HG03064 (cell line): Measurements from ENCODE around the gene TUT1.
"Not testable (repeated sequence)": the region's sequence is repeated elsewhere in the genome, so short reads cannot be mapped to it uniquely, and the experiment has no call there.

ENCODE experiments used
- ATAC-seq: cut with Tn5 transposase; IDR thresholded peaks from one replicate; pipeline ENCODE4 v1.9.1; 2021; ENCODE audit warnings: low read depth; ENCODE audit not compliant: unreplicated experiment

The TUT1 gene

GRCh38 chr11:62604460-62605120 is 13.3 kb upstream of the TUT1 start:
- no peak for ATAC-seq

DNA sequence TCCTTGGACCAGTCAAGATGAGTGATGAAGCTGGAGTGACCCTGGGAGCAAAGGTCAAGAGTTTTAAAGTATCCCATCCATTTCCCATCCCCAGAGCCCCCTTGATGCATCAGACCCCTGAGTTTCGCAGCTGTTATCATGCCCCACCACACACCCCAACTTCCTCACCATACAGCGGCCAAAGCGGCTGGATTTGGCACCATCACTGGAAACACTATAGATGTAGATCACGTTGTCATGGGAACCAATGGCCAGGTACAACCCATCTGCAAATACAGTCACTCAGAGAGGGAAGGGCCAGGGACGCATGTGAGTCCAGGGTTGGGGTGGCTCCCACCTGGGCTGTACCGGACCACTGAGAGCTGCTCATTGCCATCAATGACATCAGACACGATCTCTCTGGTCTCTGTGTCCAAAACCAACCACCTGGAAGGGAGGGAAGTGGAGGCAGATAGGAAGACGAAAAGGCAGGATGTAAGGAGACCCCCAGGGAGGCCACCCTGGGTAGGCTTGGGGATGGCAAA is 12.5 kb upstream of the TUT1 start:
- ATAC-seq = no peak

DNA sequence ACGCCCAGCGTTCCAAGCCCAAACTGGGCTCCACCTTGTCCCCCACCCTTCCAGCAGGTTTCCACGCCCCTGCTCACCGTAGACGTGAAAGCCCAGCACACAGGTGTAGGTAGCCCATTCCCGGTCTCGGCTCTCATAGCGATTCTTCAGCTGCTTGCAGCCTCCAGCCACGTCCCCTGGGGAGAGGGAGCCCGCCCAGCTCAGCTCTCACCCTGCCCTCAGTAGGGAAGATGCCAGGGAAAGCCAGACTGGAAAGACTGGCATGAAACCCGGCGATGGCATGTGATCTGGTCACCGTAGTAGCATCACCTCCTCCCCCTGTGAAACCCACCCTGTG is 11.7 kb upstream of the TUT1 start:
- ATAC-seq = no peak

- no peak for ATAC-seq
Measured at GRCh38 chr11:62602141-62603071, 11.1 kb upstream of the TUT1 start.

GRCh38 chr11:62601372-62602140 is 10.2 kb upstream of the TUT1 start, which contains the start of gene MTA2:
TSS of gene MTA2 (minus strand) at chr11:62601865. CDS start at chr11:62601450, 415 bp downstream.
- peak; percentile 61 for ATAC-seq

DNA sequence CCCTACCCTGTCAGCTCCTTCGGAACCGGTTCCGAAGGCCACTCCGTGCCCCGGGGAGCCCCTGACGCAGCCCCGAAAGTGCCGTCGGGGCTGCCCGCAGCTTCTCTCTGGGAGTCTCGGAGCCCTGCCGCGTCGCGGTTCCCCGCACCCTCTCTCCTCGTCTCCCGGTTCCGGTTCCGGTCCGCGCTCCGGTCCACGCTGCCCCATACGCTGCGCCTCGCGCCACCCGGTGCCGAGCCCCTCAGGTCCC is 9.7 kb upstream of the TUT1 start:
- no peak for ATAC-seq

- ATAC-seq = no peak
Measured at GRCh38 chr11:62600367-62601121, 9.2 kb upstream of the TUT1 start.

GRCh38 chr11:62599901-62600300 is 8.6 kb upstream of the TUT1 start:
- ATAC-seq = no peak

GRCh38 chr11:62599069-62599696 is 7.9 kb upstream of the TUT1 start:
- peak; percentile 36 for ATAC-seq

GRCh38 chr11:62595124-62595523 is 3.8 kb upstream of the TUT1 start:
- no peak for ATAC-seq

DNA sequence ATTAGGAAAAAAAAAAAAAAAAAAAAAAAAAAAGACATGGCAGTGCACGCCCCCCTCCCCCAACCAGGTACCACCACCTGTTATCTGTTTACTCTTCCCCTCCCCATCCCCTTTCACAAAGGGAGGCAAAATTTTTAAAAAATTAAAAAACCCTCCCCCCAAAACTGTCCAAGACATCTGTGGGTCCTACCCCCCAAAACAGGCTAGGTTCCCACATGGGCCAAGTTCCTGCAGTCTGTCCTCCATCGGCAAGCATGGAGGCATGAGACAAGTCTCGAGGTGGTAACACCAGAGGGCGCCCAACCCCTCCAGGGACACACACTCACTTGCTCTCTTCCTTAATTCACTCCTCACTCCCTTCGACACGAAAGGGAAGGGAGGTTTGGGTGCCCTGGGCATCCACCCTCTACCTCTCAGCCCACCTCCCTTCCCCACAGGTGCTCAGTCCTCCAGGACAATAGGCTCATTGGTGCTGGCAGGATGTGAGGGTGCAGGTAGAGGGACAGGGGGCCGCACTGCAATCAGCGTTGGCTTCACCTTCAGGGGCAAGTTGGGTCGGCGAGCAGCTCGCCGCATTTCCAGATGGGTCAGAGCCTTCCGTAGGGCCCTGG is 2.2 kb upstream of the TUT1 start:
- no peak for ATAC-seq

DNA sequence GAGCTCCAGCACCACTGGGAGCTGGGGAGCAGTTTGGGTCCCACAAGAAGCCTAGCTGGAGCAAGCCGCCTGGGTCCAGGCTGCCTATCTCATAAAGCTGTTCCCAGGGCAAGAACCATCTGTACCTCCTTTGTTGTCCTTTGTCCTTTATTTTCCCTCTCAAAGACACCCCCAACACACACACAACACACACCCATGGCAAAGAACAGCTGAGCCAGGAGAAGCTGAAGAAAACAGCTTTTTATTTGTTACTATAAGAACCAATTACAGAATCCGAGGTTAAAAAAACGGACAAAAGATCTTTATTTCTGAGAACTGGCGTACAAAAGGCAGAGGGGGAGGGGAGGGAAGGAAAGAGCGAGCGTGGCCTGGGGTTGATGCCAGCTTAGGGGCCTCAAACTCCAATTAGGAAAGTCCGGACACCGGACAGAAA is 1.7 kb upstream of the TUT1 start:
- ATAC-seq = no peak

DNA sequence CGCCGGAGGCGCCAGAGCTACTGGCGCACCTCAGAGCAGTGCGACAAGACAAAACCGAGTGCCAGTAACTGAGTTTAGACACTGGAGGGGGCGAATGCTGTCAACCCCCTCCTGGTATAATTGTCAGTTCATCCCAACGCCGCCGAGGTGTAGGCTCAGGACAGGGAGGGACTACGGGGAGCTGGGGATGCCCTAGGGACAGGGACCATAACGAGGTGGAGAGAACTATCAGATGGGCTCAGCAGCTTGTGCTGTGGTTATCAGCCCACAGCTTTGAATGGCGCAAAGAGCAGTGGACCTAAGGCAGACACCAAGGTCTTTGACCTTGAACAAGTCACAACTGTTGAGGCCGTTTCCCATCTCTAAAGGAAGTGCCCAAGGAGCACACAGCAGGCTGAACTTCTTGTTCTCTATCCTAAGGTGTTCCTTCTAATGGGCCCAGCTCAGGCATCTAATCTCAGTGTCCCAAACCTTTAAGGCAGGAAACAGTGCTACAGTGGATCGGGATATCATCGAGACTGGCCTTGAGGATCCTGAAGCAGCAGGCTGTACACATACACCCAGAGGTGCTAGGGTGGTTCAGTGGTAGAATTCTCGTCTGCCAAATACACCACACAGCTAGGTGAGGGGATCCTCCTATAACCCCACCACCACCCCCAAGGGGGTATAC is 958 bp upstream of the TUT1 start:
- ATAC-seq = peak; percentile 5

DNA sequence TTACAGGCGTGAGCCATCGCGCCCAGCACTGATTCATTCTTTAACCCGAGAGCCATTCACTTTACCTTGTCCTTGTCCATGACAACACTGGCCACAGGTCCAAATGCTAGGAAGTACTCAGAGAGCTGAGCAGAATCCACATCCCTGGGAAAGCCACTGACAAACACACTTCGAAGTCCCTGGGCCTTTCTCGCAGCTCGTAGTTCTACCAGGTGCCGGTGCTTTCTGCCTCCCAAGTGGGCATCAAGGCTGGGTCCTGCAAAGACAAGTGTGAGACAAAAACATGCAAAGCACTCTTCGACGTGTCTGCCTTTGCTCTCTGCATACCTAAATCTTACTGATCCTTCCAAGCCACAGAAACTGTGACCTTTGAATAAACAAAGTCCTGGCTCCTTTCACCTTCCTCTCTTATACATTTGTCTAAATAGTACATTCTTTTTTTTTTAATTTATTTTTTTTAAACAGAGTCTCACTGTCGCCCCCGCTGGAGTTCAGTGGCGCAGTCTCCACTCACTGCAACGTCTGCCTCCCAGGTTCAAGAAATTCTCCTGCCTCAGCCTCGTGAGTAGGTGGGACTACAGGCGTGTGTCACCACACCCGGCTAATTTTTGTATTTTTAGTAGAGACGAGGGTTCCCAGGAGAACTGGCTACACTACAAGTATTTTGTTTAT is 2.2 kb downstream of the TUT1 start:
- no peak for ATAC-seq

- ATAC-seq = not testable (repeated sequence)
Measured at GRCh38 chr11:62585356-62585755, 6.0 kb downstream of the TUT1 start.

DNA sequence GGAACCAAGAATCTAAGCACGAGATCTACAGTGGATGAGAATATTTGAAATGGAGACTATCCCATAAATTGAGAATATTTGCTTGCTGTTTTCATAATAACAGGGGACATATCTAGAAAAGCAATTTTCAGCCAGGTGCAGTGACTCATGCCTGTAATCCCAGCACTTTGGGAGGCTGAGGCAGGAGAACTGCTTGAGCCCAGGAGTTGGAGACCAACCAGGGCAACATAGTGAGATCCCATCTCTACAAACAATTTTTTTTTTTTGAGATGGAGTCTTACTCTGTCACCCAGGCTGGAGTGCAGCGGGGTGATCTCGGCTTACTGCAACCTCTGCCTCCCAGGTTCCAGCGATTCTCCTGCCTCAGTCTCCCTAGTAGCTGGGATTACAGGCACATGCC is 9.6 kb downstream of the TUT1 start:
- not testable (repeated sequence) for ATAC-seq

GRCh38 chr11:62580959-62581715 is 10.2 kb downstream of the TUT1 start:
- no peak for ATAC-seq

- no peak for ATAC-seq
Measured at GRCh38 chr11:62579252-62579651, 12.1 kb downstream of the TUT1 start.
